ENCODE measurements around the gene AIF1.

- TF ChIP-seq POLR2A (IDR thresholded peaks at IDR 0.05) (peak; percentile 27 to 58 (median 57)), CTCF (IDR thresholded peaks at IDR 0.05 in 8 of 11, conservative IDR thresholded peaks at IDR 0.05 in 3 of 11) (no peak)
These were observed 5.7 kb downstream of the AIF1 start, which contains the start of gene PRRC2A for GRCh38 chr6:31620586-31621319.

Data from spleen (tissue), 7 donors.